IMR-90 (cell line): Measurements from ENCODE around the gene PRKAR2A. TPM values are rescaled to one million over a fixed set of nuclear protein-coding genes. Genes with fewer than 3 reads are reported as not detected.

Source experiments
- ATAC-seq: fragments of 200-7000 bp; cut with Tn5 transposase; 2 replicates; pipeline ENCODE4 v1.9.1; 2020; ENCODE audit warnings: low read depth, mild to moderate bottlenecking, moderate library complexity
- BruUV-seq: library from RNA; stranded (reverse); fragments of 400-500 nt; replicated peaks from 2 replicates; lab custom pipeline; 2021; lab: Mats Ljungman, UMichigan
- CTCF ChIA-PET: fragments of 300-600 bp; formaldehyde crosslinking; extraction: SDS; loops from one replicate; lab custom pipeline; 2021; ENCODE audit warnings: antibody characterized with exemption; lab: Yijun Ruan, JAX
- POLR2A ChIA-PET: fragments of 300-600 bp; sonication (Branson Sonifier 250); formaldehyde crosslinking; loops from one replicate; lab custom pipeline; 2022; ENCODE audit warnings: antibody characterized with exemption; ENCODE audit not compliant: unreplicated experiment; lab: Charles Lee
- DNase-seq: peaks from one replicate; pipeline ENCODE4 v3.0.0; 2013
- H2AFZ ChIP-seq: replicated peaks from 2 replicates; pipeline ENCODE3; 2013; ENCODE audit warnings: low read length, mild to moderate bottlenecking; ENCODE audit not compliant: poor library complexity
- H2AK5ac ChIP-seq: 2 replicates; pipeline ENCODE4 v1.6.1; 2013; ENCODE audit warnings: low read depth, low read length, inconsistent platforms
- H2AK9ac ChIP-seq: replicated peaks from 2 replicates; pipeline ENCODE3; 2013; ENCODE audit warnings: mild to moderate bottlenecking, low read depth, low read length, moderate library complexity; ENCODE audit not compliant: poor library complexity
- H2BK120ac ChIP-seq: 2 replicates; pipeline ENCODE4 v1.6.1; 2013; ENCODE audit warnings: low read depth, low read length, inconsistent platforms
- H2BK15ac ChIP-seq: 3 replicates; pipeline ENCODE4 v1.6.1; 2013; ENCODE audit warnings: low read depth, low read length, inconsistent platforms
- H2BK20ac ChIP-seq: 2 replicates; pipeline ENCODE4 v1.6.1; 2013; ENCODE audit warnings: low read depth, mild to moderate bottlenecking, inconsistent platforms, low read length, moderate library complexity
- H2BK5ac ChIP-seq: 2 replicates; pipeline ENCODE4 v1.6.1; 2013; ENCODE audit warnings: mild to moderate bottlenecking, low read depth, low read length, inconsistent platforms; ENCODE audit not compliant: poor library complexity, severe bottlenecking
- H3K14ac ChIP-seq: replicated peaks from 2 replicates; pipeline ENCODE4 v1.6.1; 2013; ENCODE audit warnings: low read depth, low read length, inconsistent platforms
- H3K18ac ChIP-seq: 2 replicates; pipeline ENCODE4 v1.6.1; 2013; ENCODE audit warnings: low read depth, low read length, control low read depth
- H3K23ac ChIP-seq: 2 replicates; pipeline ENCODE4 v1.6.1; 2013; ENCODE audit warnings: low read depth, low read length, inconsistent platforms
- H3K27ac ChIP-seq: 2 replicates; pipeline ENCODE4 v1.5.1; 2013; ENCODE audit warnings: mild to moderate bottlenecking, control low read depth, low read length; ENCODE audit not compliant: insufficient read depth
- H3K27me3 ChIP-seq: 2 replicates; pipeline ENCODE4 v1.6.1; 2013; ENCODE audit warnings: low read length; ENCODE audit not compliant: control insufficient read depth, insufficient read depth
- H3K36me3 ChIP-seq: 2 replicates; pipeline ENCODE4 v1.6.1; 2013; ENCODE audit warnings: low read length, mixed read lengths; ENCODE audit not compliant: control insufficient read depth, insufficient read depth
- H3K4ac ChIP-seq: 2 replicates; pipeline ENCODE4 v1.6.1; 2013; ENCODE audit warnings: low read depth, low read length, inconsistent platforms
- H3K4me1 ChIP-seq: 2 replicates; pipeline ENCODE4 v1.6.1; 2013; ENCODE audit warnings: low read length, mixed read lengths; ENCODE audit not compliant: control insufficient read depth, insufficient read depth
- H3K4me2 ChIP-seq: 2 replicates; pipeline ENCODE4 v1.6.1; 2013; ENCODE audit warnings: low read depth, mild to moderate bottlenecking, control low read depth, low read length, moderate library complexity
- H3K4me3 ChIP-seq: 2 replicates; pipeline ENCODE4 v1.5.1; 2013; ENCODE audit warnings: low read depth, mild to moderate bottlenecking, control low read depth, low read length, moderate library complexity; ENCODE audit not compliant: insufficient read depth
- H3K56ac ChIP-seq: 2 replicates; pipeline ENCODE4 v1.6.1; 2013; ENCODE audit warnings: low read length, inconsistent platforms; ENCODE audit not compliant: insufficient read depth; ENCODE audit errors: extremely low read depth
- H3K79me1 ChIP-seq, 2 experiments: 2 replicates each; pipeline ENCODE4 v1.6.1; 2013; ENCODE audit warnings: low read length in 2 of 2, inconsistent platforms in 1 of 2, low read depth in 1 of 2
- H3K9ac ChIP-seq: 2 replicates; pipeline ENCODE4 v1.6.1; 2013; ENCODE audit warnings: low read depth, low read length, control low read depth
- H3K9me1 ChIP-seq: 2 replicates; pipeline ENCODE4 v1.6.1; 2013; ENCODE audit warnings: low read length, inconsistent platforms; ENCODE audit not compliant: insufficient read depth
- H3K9me3 ChIP-seq: 2 replicates; pipeline ENCODE4 v1.6.1; 2013; ENCODE audit warnings: low read length; ENCODE audit not compliant: control insufficient read depth, insufficient read depth
- H4K20me1 ChIP-seq: 2 replicates; pipeline ENCODE4 v1.6.1; 2013; ENCODE audit warnings: low read length, inconsistent platforms; ENCODE audit not compliant: insufficient read depth
- H4K5ac ChIP-seq: 2 replicates; pipeline ENCODE4 v1.6.1; 2013; ENCODE audit warnings: mild to moderate bottlenecking, low read depth, low read length, control low read depth
- H4K8ac ChIP-seq, 2 experiments: 2 replicates each; pipeline ENCODE4 v1.6.1; 2013; ENCODE audit warnings: low read depth in 2 of 2, low read length in 2 of 2, control low read depth in 1 of 2, inconsistent platforms in 1 of 2
- H4K91ac ChIP-seq: 2 replicates; pipeline ENCODE4 v1.6.1; 2013; ENCODE audit warnings: low read depth, low read length, inconsistent platforms; ENCODE audit not compliant: insufficient read depth
- BHLHE40 ChIP-seq: fragments of 150-350 bp; IDR thresholded peaks from 2 replicates; pipeline ENCODE4 v1.6.1; 2016; ENCODE audit warnings: mild to moderate bottlenecking, low read depth, low read length
- CEBPB ChIP-seq: IDR thresholded peaks from 2 replicates; pipeline ENCODE4 v1.6.1; 2012; ENCODE audit warnings: low read depth, low read length, improper control_type of control experiment
- CHD1 ChIP-seq: IDR thresholded peaks from 2 replicates; pipeline ENCODE4 v1.6.1; 2012; ENCODE audit warnings: low read depth, low read length, improper control_type of control experiment
- FOS ChIP-seq: fragments of 150-350 bp; IDR thresholded peaks from 2 replicates; pipeline ENCODE4 v1.6.1; 2016; ENCODE audit warnings: low read depth, low read length
- MAFK ChIP-seq: IDR thresholded peaks from 2 replicates; pipeline ENCODE4 v1.6.1; 2012; ENCODE audit warnings: low read depth, low read length, improper control_type of control experiment
- MAZ ChIP-seq: IDR thresholded peaks from 2 replicates; pipeline ENCODE4 v1.6.1; 2012; ENCODE audit warnings: low read depth, mild to moderate bottlenecking, low read length, improper control_type of control experiment, moderate library complexity, borderline replicate concordance
- MXI1 ChIP-seq: IDR thresholded peaks from 2 replicates; pipeline ENCODE4 v1.6.1; 2012; ENCODE audit warnings: low read depth, mild to moderate bottlenecking, low read length, moderate library complexity, borderline replicate concordance
- NFE2L2 ChIP-seq: fragments of 150-350 bp; IDR thresholded peaks from 2 replicates; pipeline ENCODE4 v1.6.1; 2016; ENCODE audit warnings: low read depth, mild to moderate bottlenecking, low read length
- POLR2A ChIP-seq: IDR thresholded peaks from 2 replicates; pipeline ENCODE4 v1.6.1; 2012; ENCODE audit warnings: mild to moderate bottlenecking, low read depth, low read length
- RAD21 ChIP-seq: IDR thresholded peaks from 2 replicates; pipeline ENCODE4 v1.6.1; 2012; ENCODE audit warnings: low read length, improper control_type of control experiment
- RCOR1 ChIP-seq: IDR thresholded peaks from 2 replicates; pipeline ENCODE4 v1.6.1; 2012; ENCODE audit warnings: mild to moderate bottlenecking, low read length, improper control_type of control experiment; ENCODE audit not compliant: insufficient replicate concordance
- RFX5 ChIP-seq: IDR thresholded peaks from 2 replicates; pipeline ENCODE4 v1.8.0; 2012; ENCODE audit warnings: low read depth, mild to moderate bottlenecking, low read length, moderate library complexity
- SMC3 ChIP-seq: fragments of 150-350 bp; IDR thresholded peaks from 2 replicates; pipeline ENCODE4 v1.6.1; 2016; ENCODE audit warnings: low read depth, mild to moderate bottlenecking, antibody characterized with exemption, low read length, moderate library complexity
- dilution Hi-C: fragments of 300-500 bp; cut with HindIII; formaldehyde crosslinking; loops from one replicate; pipeline ENCODE4 v1.14.3; 2018; ENCODE audit warnings: low sequenced_read_pairs; ENCODE audit not compliant: unreplicated experiment
- in situ Hi-C: fragments of 300-500 bp; cut with MboI; formaldehyde crosslinking; loops from 3 replicates; pipeline ENCODE4 v1.14.3; 2019; ENCODE audit warnings: low sequenced_read_pairs, inconsistent platforms, mixed read lengths
- intact Hi-C: fragments of 100-400 bp; cut with micrococcal nuclease; formaldehyde crosslinking; loops from 2 replicates; pipeline ENCODE4 v1.10.0; 2022
- polyA plus RNA-seq, 3 experiments: library from polyadenylated mRNA; depleted of rRNA; stranded (reverse); fragments of >200 nt; gene quantifications; 2 replicates each; pipeline ENCODE4 v1.2.3, GENCODE V29; 2012; ENCODE audit warnings: low replicate concordance in 1 of 3
- total RNA-seq: library from RNA; depleted of rRNA; stranded (reverse); fragments of >200 nt; gene quantifications from 2 replicates; pipeline ENCODE4 v1.2.3, GENCODE V29; 2012
- TF ChIP-seq, protein P1 (sequence below): fragments of 150-350 bp; IDR thresholded peaks from 2 replicates; pipeline ENCODE4 v1.6.1; 2017; ENCODE audit warnings: mild to moderate bottlenecking, antibody characterized with exemption, low read length, low read depth
- TF ChIP-seq, protein P2 (sequence below): conservative IDR thresholded peaks from 2 replicates; pipeline ENCODE4 v1.5.1; 2012; ENCODE audit warnings: mild to moderate bottlenecking, low read depth, low read length, improper control_type of control experiment
- TF ChIP-seq, protein P3 (sequence below): fragments of 150-350 bp; IDR thresholded peaks from 2 replicates; pipeline ENCODE4 v1.6.1; 2016; ENCODE audit warnings: low read depth, mild to moderate bottlenecking, low read length, moderate library complexity, borderline replicate concordance

Gene PRKAR2A
- total and polyA plus RNA-seq, 2 of the 4 experiments (the other 2 are of a cell fraction), result 11.3 to 48.2 TPM

DNA sequence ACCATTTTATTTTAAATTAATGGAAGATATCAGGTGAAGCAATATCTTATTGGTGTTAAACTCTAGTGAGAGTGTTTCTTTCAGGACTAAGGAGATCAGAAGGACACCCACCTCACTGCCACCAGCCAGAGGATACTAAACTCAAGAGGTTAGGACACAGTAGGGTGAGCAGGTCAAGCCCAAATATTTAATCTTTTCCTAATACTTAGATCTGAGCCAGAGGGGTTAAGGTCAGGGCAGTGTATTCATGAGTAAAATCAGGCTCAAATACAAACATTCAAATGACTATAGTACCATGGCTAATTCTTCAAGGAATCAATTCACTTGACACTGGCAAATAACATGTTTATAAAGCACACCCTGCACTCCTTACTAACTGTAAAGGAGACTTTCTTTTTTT is 65.6 kb downstream of the PRKAR2A start:
- H2BK15ac ChIP-seq, result no peak overlapping the region
- no peak overlapping the region for H3K9ac ChIP-seq
- H2AK5ac ChIP-seq, result no peak overlapping the region
- H3K4me2 ChIP-seq, result no peak overlapping the region
- dilution Hi-C loops, result no loop called here
- intact Hi-C loops, result no loop called here
- TF ChIP-seq BHLHE40 (no peak), NFE2L2 (no peak), RCOR1 (no peak), RAD21 (no peak), FOS (no peak), MAFK (no peak), SMC3 (no peak), RFX5 (no peak), MXI1 (no peak), MAZ (no peak), CEBPB (no peak), CHD1 (no peak), POLR2A (no peak)
- TF ChIP-seq, protein P1, sequence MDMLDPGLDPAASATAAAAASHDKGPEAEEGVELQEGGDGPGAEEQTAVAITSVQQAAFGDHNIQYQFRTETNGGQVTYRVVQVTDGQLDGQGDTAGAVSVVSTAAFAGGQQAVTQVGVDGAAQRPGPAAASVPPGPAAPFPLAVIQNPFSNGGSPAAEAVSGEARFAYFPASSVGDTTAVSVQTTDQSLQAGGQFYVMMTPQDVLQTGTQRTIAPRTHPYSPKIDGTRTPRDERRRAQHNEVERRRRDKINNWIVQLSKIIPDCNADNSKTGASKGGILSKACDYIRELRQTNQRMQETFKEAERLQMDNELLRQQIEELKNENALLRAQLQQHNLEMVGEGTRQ, result no peak
- TF ChIP-seq, protein P2, sequence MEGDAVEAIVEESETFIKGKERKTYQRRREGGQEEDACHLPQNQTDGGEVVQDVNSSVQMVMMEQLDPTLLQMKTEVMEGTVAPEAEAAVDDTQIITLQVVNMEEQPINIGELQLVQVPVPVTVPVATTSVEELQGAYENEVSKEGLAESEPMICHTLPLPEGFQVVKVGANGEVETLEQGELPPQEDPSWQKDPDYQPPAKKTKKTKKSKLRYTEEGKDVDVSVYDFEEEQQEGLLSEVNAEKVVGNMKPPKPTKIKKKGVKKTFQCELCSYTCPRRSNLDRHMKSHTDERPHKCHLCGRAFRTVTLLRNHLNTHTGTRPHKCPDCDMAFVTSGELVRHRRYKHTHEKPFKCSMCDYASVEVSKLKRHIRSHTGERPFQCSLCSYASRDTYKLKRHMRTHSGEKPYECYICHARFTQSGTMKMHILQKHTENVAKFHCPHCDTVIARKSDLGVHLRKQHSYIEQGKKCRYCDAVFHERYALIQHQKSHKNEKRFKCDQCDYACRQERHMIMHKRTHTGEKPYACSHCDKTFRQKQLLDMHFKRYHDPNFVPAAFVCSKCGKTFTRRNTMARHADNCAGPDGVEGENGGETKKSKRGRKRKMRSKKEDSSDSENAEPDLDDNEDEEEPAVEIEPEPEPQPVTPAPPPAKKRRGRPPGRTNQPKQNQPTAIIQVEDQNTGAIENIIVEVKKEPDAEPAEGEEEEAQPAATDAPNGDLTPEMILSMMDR, result no peak
- TF ChIP-seq, protein P3, sequence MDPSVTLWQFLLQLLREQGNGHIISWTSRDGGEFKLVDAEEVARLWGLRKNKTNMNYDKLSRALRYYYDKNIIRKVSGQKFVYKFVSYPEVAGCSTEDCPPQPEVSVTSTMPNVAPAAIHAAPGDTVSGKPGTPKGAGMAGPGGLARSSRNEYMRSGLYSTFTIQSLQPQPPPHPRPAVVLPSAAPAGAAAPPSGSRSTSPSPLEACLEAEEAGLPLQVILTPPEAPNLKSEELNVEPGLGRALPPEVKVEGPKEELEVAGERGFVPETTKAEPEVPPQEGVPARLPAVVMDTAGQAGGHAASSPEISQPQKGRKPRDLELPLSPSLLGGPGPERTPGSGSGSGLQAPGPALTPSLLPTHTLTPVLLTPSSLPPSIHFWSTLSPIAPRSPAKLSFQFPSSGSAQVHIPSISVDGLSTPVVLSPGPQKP, result no peak
- ATAC-seq (no peak), DNase-seq (no peak)
- H3K9me1 ChIP-seq, result 0 out of 2 replicates have a peak, but pooled peaks cover 6% of the 10 kb centered on the region
- no peak overlapping the region for H3K4ac ChIP-seq
- H3K36me3 ChIP-seq, result peaks cover 10% of the 10 kb centered on the region
- no peaks in the 10 kb centered on the region for H4K20me1 ChIP-seq
- POLR2A ChIA-PET, result no interaction called here
- peaks cover 6 to 15% of the 10 kb centered on the region in 2 experiments for H3K79me1 ChIP-seq
- H2AK9ac ChIP-seq, result no peak overlapping the region
- no peak overlapping the region for H2BK20ac ChIP-seq
- no peak overlapping the region for H3K18ac ChIP-seq
- no peak overlapping the region for H2AFZ ChIP-seq
- H2BK5ac ChIP-seq, result no peak overlapping the region
- no peak overlapping the region for H3K23ac ChIP-seq
- H4K5ac ChIP-seq, result no peak overlapping the region
- no peaks in the 10 kb centered on the region for H3K4me1 ChIP-seq
- CTCF ChIA-PET, result no interaction called here
- H3K9me3 ChIP-seq, result no peaks in the 10 kb centered on the region
- in situ Hi-C loops, result no loop called here
- no peak overlapping the region for H4K91ac ChIP-seq
- BruUV-seq, result no TSS peak
- H3K56ac ChIP-seq, result no peak overlapping the region
- no peaks in the 10 kb centered on the region for H3K27me3 ChIP-seq
- no peak overlapping the region for H3K27ac ChIP-seq
- H2BK120ac ChIP-seq, result no peak overlapping the region
- no peak overlapping the region for H3K14ac ChIP-seq
- no peak overlapping the region for H4K8ac ChIP-seq
- no peak overlapping the region for H3K4me3 ChIP-seq
